DMS153 (cell line): ENCODE results near the gene MTHFD1.

Experiments used
- DNase-seq: peaks from one replicate; lab custom pipeline; 2025; lab: John Stamatoyannopoulos, UW

The MTHFD1 gene

GRCh38 chr14:64495252-64495651 is 107.1 kb downstream of the MTHFD1 start:
- no peak for DNase-seq

DNA sequence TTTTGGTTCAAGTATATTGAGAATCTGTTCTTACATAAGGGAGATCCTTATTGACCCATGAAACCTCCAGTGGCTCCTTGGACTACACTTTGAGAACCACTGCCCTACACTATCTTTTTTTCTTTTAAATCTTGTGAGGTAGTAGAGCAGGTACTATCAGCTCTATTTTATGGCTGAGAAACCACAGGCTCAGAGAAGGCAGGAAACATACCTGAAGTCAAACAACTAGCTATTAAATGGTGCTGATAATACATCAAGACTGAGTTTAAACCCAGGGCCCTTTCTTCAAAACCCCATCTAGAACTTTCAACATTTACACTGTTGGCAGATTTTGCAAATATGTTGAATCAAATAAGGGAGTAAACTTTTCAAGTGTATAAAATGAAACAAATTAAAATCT is 108.6 kb downstream of the MTHFD1 start:
- no peak for DNase-seq

DNA sequence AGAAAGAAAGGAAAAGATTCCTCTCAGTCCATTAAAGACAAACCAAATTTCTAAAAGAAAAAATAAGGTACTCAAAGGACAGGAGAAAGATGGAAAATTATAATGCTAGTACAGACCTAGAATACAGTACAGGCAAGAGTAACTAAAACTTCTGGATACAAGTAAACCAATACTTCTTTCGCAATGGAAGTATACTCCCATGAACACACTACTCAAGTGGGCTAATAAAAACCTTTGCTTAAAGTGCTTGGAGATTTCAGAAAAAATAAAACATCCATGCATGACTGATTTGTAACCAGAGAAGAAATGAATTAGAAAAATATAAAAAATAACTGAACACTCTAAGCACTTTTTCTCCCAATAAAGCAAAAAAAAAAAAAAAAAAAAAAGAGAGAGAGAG is 111.9 kb downstream of the MTHFD1 start:
- no peak for DNase-seq

DNA sequence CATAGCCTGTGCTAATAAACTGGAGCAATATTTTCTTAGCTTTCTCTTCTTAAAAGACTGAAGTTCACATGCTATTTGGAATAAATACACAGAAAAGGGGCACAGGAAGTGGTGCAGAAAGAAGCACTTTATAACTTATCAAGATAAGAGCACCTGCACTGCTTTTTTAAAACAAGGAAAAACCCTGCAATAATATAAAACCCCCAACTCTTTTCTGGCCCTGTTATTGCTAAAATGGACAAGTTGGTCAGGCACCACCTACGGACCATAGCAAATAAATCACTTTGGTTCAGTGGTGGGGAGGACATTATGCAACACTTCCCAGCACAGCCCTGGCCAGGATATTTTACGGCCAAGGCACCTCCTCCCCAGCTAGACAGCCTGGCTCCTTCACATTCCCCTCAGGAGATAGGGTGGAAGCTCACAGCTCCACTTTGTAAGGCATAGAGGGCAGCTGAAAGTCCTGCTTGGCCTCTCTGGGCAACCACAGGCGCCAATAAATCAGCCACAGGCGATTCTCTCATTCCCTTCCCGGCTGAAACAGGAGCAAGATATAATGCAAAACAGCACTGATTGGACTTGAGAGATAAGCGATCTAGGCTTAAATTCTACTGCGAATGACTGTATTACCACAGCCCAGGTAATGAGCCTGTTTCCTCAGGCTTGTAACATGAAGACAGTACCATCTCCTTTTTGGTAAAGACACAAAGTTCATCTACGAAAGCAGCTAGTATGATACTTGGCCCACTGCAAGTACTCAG is 113.4 kb downstream of the MTHFD1 start:
- no peak for DNase-seq

DNA sequence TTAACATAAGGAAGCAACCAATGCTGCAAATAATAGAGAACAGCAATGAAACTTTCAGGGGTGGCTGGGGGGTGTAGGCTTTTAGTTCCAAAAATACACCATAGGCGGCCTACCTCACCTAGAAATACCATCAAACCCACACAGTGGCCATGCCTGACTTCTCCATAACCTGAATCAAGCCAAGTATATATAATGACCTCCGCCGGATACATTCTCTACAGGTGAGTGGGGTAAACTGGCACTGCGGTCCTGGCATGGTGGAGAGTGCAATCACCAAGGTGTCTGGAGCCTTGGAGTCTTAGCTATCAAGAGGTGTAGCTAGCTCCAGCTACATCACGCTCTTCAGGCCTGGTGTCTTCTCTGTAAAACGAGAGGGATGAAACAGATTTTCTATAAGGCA is 114.3 kb downstream of the MTHFD1 start:
- no peak for DNase-seq

DNA sequence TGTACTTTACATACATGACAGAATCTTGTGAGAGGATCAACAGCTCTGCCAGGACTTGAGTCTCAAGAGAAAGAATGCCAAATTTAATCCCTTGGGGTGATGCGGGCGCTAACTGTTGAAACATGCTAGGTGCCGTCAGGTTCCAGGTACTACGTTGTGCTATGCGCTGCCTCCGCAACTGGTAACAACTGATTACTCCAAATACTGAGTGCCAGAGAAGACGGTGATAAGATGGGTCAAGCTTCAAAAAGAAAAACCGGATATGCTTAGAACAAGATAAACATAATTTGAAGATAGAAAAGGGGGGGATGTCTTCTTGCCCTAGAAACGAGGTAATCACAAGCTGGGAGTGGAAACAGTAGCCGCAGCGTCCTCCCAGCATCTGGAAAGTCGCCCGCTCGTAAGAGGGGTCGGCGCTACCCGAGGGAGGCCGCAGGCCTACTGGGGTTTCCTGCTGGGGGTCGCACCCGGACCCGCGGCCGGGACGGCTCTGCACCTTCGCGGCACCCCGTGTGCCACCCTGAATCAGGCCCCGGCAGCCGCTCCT is 114.8 kb downstream of the MTHFD1 start:
- DNase-seq, result no peak

- DNase-seq, result peak; percentile 88
Measured at GRCh38 chr14:64503434-64504309, 115.5 kb downstream of the MTHFD1 start, which contains the start of gene ZBTB25. ZBTB25 (minus strand) TSS chr14:64503838; CDS start chr14:64490533, 13,305 bp downstream.

DNA sequence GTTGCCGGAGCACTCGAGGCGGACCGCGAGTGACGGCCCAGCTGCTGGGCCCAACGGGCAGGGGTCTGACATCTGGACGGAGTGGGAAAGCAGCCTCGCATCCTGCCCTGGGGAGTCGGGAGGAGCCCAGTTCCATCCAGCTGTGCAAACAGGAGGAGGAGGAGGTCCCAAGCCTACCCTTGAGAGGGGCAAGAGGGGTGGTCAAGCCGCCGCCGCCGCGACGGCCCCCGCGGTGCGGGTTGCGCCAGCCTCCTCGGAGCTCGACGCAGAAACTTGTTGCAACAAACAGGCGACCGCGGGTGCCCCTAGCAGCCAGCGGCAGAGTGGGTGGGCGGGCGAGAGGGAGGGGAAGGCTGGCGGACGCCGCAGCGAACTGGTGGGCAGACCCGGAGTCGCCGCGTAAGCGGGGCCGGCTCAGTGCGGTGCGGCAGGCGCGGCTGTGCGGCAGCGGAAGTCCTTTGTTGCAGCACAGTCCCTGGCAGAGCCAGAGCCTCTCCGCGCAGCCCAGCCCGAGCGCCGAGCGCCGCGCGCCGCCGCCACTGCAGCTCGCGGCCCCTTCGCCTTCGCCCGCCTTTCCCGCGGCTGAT is 116.2 kb downstream of the MTHFD1 start, which contains the start of gene ZBTB1:
TSS of gene ZBTB1 (plus strand) at position 461 of the 587 bp plus-strand sequence. CDS start 16,735 bp downstream, outside the sequence.
- peak; percentile 66 for DNase-seq

- peak; percentile 65 for DNase-seq
Measured at GRCh38 chr14:64504897-64505794, 117.0 kb downstream of the MTHFD1 start.

DNA sequence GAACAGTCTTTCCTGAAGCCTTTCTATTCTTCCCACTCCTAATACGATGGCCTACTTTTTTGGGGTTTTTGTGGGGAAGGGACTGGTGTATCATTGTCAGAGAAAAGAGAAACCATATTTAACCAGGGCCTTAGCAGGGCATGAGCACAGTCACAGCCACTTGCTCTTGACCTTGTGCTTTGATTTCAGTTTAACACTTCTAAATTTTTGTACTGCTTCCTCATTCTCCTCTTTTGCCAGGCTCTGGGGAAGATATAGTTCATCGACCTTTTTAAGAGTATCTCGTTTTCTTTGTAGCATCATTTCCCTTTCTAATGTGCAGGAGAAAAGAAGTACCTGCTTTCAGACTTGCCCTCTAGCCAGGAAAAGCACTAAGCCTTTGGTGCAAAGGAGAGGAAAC is 118.6 kb downstream of the MTHFD1 start:
- no peak for DNase-seq

GRCh38 chr14:64507376-64508156 is 119.4 kb downstream of the MTHFD1 start:
- DNase-seq, result no peak

- no peak for DNase-seq
Measured at GRCh38 chr14:64508215-64508776, 120.1 kb downstream of the MTHFD1 start.

GRCh38 chr14:64509036-64509435 is 120.9 kb downstream of the MTHFD1 start:
- no peak for DNase-seq
